ENCODE results near the gene BACH1.

Gene BACH1

GRCh38 chr21:29379517-29380054 lies 80.9 kb downstream of the BACH1 start:
- Histone ChIP-seq H3K79me2 (ENCODE audit: low read length) (no peaks in the 10 kb centered on the region), H3K36me3 (replicated peaks; ENCODE audit: insufficient read depth, low read length) (no peaks in the 10 kb centered on the region), H2AFZ (ENCODE audit: low read length) (no peak overlapping the region), H3F3A (ENCODE audit: insufficient read depth, low read length) (no peaks in the 10 kb centered on the region), H4K20me1 (ENCODE audit: insufficient read depth, low read length) (no peaks in the 10 kb centered on the region), H3K4me3 (ENCODE audit: low read length) (no peak overlapping the region), H3K27me3 (replicated peaks; ENCODE audit: insufficient read depth, low read length) (no peaks in the 10 kb centered on the region), H3K9me3 (replicated peaks; ENCODE audit: insufficient read depth, low read length) (no peaks in the 10 kb centered on the region), H3K9me2 (replicated peaks; ENCODE audit: insufficient read depth, low read length) (no peaks in the 10 kb centered on the region), H3K27ac (ENCODE audit: low read length) (no peak overlapping the region), H3K4me2 (ENCODE audit: low read depth, low read length) (no peak overlapping the region), H3K9ac (ENCODE audit: low read length) (no peak overlapping the region), H3K4me1 (ENCODE audit: low read length) (no peaks in the 10 kb centered on the region)
- TF ChIP-seq EZH2 (optimal IDR thresholded peaks at IDR 0.05; ENCODE audit: low read depth, low read length) (no peak), CTCF (IDR thresholded peaks at IDR 0.05; ENCODE audit: low read length) (no peak), EZH2phosphoT487 (IDR thresholded peaks at IDR 0.05; ENCODE audit: low read length) (no peak)
- no peak for DNase-seq

GRCh38 chr21:29382030-29382654 lies 83.4 kb downstream of the BACH1 start:
- no peaks in the 10 kb centered on the region for H3F3A ChIP-seq (ENCODE audit: insufficient read depth, low read length)
- TF ChIP-seq EZH2 (optimal IDR thresholded peaks at IDR 0.05; ENCODE audit: low read depth, low read length), result no peak
- no peak for TF ChIP-seq CTCF (IDR thresholded peaks at IDR 0.05; ENCODE audit: low read length)
- TF ChIP-seq EZH2phosphoT487 (IDR thresholded peaks at IDR 0.05; ENCODE audit: low read length), result no peak
- no peak overlapping the region for H3K27ac ChIP-seq (ENCODE audit: low read length)
- no peak overlapping the region for H3K9ac ChIP-seq (ENCODE audit: low read length)
- H3K9me3 ChIP-seq (replicated peaks; ENCODE audit: insufficient read depth, low read length), result no peaks in the 10 kb centered on the region
- H3K9me2 ChIP-seq (replicated peaks; ENCODE audit: insufficient read depth, low read length), result no peaks in the 10 kb centered on the region
- H2AFZ ChIP-seq (ENCODE audit: low read length), result no peak overlapping the region
- no peak overlapping the region for H3K4me3 ChIP-seq (ENCODE audit: low read length)
- H3K27me3 ChIP-seq (replicated peaks; ENCODE audit: insufficient read depth, low read length), result no peaks in the 10 kb centered on the region
- H4K20me1 ChIP-seq (ENCODE audit: insufficient read depth, low read length), result no peaks in the 10 kb centered on the region
- H3K4me2 ChIP-seq (ENCODE audit: low read depth, low read length), result no peak overlapping the region
- no peaks in the 10 kb centered on the region for H3K36me3 ChIP-seq (replicated peaks; ENCODE audit: insufficient read depth, low read length)
- H3K4me1 ChIP-seq (ENCODE audit: low read length), result no peaks in the 10 kb centered on the region
- H3K79me2 ChIP-seq (ENCODE audit: low read length), result no peaks in the 10 kb centered on the region
- no peak for DNase-seq

- H4K20me1 ChIP-seq (ENCODE audit: insufficient read depth, low read length), result no peaks in the 10 kb centered on the region
- no peaks in the 10 kb centered on the region for H3K79me2 ChIP-seq (ENCODE audit: low read length)
- H3K9me2 ChIP-seq (replicated peaks; ENCODE audit: insufficient read depth, low read length), result no peaks in the 10 kb centered on the region
- H3K27me3 ChIP-seq (replicated peaks; ENCODE audit: insufficient read depth, low read length), result no peaks in the 10 kb centered on the region
- TF ChIP-seq EZH2phosphoT487 (IDR thresholded peaks at IDR 0.05; ENCODE audit: low read length) (no peak), CTCF (IDR thresholded peaks at IDR 0.05; ENCODE audit: low read length) (no peak), EZH2 (optimal IDR thresholded peaks at IDR 0.05; ENCODE audit: low read depth, low read length) (no peak)
- no peak overlapping the region for H3K4me3 ChIP-seq (ENCODE audit: low read length)
- H3K36me3 ChIP-seq (replicated peaks; ENCODE audit: insufficient read depth, low read length), result no peaks in the 10 kb centered on the region
- no peak for DNase-seq
- H3F3A ChIP-seq (ENCODE audit: insufficient read depth, low read length), result no peaks in the 10 kb centered on the region
- H2AFZ ChIP-seq (ENCODE audit: low read length), result no peak overlapping the region
- no peak overlapping the region for H3K4me2 ChIP-seq (ENCODE audit: low read depth, low read length)
- H3K27ac ChIP-seq (ENCODE audit: low read length), result no peak overlapping the region
- no peak overlapping the region for H3K9ac ChIP-seq (ENCODE audit: low read length)
- H3K9me3 ChIP-seq (replicated peaks; ENCODE audit: insufficient read depth, low read length), result no peaks in the 10 kb centered on the region
- H3K4me1 ChIP-seq (ENCODE audit: low read length), result no peaks in the 10 kb centered on the region
Measured at GRCh38 chr21:29384683-29385359, 86.1 kb downstream of the BACH1 start.
